ENCODE results near the gene PRDM15. TPM values are rescaled to one million over a fixed set of nuclear protein-coding genes. Genes with fewer than 3 reads are reported as not detected.

PRDM15 gene
- total and polyA plus RNA-seq, 4 donors: 1.2 to 5.7 (median 2.1) TPM

- Histone ChIP-seq H3K4me3 (ENCODE audit: low read depth in 1 of 3, low read length in 3 of 3) (no peak overlapping the region), H3K27ac (ENCODE audit: low read depth in 1 of 2, low read length in 2 of 2) (no peak overlapping the region), H3K9ac (ENCODE audit: low read depth in 1 of 2, low read length in 2 of 2) (no peak overlapping the region), H3K9me3 (ENCODE audit: control insufficient read depth in 4 of 4, low read length in 3 of 4) (no peaks in the 10 kb centered on the region), H3K27me3 (ENCODE audit: control insufficient read depth in 4 of 4, insufficient read depth in 4 of 4, low read length in 3 of 4) (no peaks in the 10 kb centered on the region), H3K36me3 (ENCODE audit: control insufficient read depth in 4 of 4, insufficient read depth in 3 of 4, low read depth in 1 of 4, low read length in 3 of 4) (peaks cover 2 to 12% (median 3%) of the 10 kb centered on the region in 4 donors), H3K4me1 (ENCODE audit: control insufficient read depth in 4 of 4, insufficient read depth in 4 of 4, low read length in 3 of 4) (no peaks in the 10 kb centered on the region)
- DNase-seq (ENCODE audit: low spot score): no peak
- TF ChIP-seq CTCF (IDR thresholded peaks at IDR 0.05; ENCODE audit: low read depth, low read length, missing input control) (no peak), NR2F2 (IDR thresholded peaks at IDR 0.05) (no peak), JUND (IDR thresholded peaks at IDR 0.05) (no peak), SP1 (IDR thresholded peaks at IDR 0.05) (no peak), EGR1 (IDR thresholded peaks at IDR 0.05; ENCODE audit: low read depth in 2 of 2) (no peak)
- WGBS: 95% methylated on average over 15 of the region's 15 CpGs
These were observed 30.1 kb downstream of the PRDM15 start for GRCh38 chr21:41848958-41849580.

GRCh38 chr21:41848533-41848932, 30.6 kb downstream of the PRDM15 start:
- Histone ChIP-seq H3K36me3 (ENCODE audit: control insufficient read depth in 4 of 4, insufficient read depth in 3 of 4, low read depth in 1 of 4, low read length in 3 of 4) (peaks cover 0 to 6% (median 1%) of the 10 kb centered on the region in 4 donors), H3K9ac (ENCODE audit: low read depth in 1 of 2, low read length in 2 of 2) (no peak overlapping the region), H3K9me3 (ENCODE audit: control insufficient read depth in 4 of 4, low read length in 3 of 4) (no peaks in the 10 kb centered on the region), H3K27ac (ENCODE audit: low read depth in 1 of 2, low read length in 2 of 2) (no peak overlapping the region), H3K27me3 (ENCODE audit: control insufficient read depth in 4 of 4, insufficient read depth in 4 of 4, low read length in 3 of 4) (no peaks in the 10 kb centered on the region), H3K4me1 (ENCODE audit: control insufficient read depth in 4 of 4, insufficient read depth in 4 of 4, low read length in 3 of 4) (no peaks in the 10 kb centered on the region), H3K4me3 (ENCODE audit: low read depth in 1 of 3, low read length in 3 of 3) (no peak overlapping the region)
- DNase-seq (ENCODE audit: low spot score): no peak
- no peak for TF ChIP-seq YY1 (IDR thresholded peaks at IDR 0.05)
- no peak for TF ChIP-seq GABPA (IDR thresholded peaks at IDR 0.05 in 1 of 2, conservative IDR thresholded peaks at IDR 0.05 in 1 of 2)
- no peak for TF ChIP-seq RAD21 (IDR thresholded peaks at IDR 0.05)
- TF ChIP-seq HNF4G (IDR thresholded peaks at IDR 0.05): no peak
- TF ChIP-seq FOXA2 (IDR thresholded peaks at IDR 0.05): no peak
- TF ChIP-seq SP1 (IDR thresholded peaks at IDR 0.05): no peak
- TF ChIP-seq HNF4A (conservative IDR thresholded peaks at IDR 0.05): no peak
- TF ChIP-seq TAF1 (conservative IDR thresholded peaks at IDR 0.05): no peak
- TF ChIP-seq REST (IDR thresholded peaks at IDR 0.05): no peak
- TF ChIP-seq RXRA (IDR thresholded peaks at IDR 0.05): no peak
- TF ChIP-seq EGR1 (IDR thresholded peaks at IDR 0.05; ENCODE audit: low read depth in 2 of 2): no peak
- no peak for TF ChIP-seq NR2F2 (IDR thresholded peaks at IDR 0.05)
- no peak for TF ChIP-seq JUND (IDR thresholded peaks at IDR 0.05)
- no peak for TF ChIP-seq ZBTB33 (IDR thresholded peaks at IDR 0.05)
- TF ChIP-seq ATF3 (IDR thresholded peaks at IDR 0.05): no peak
- WGBS: 88% methylated on average over 8 of the region's 8 CpGs

All from liver (tissue), 9 donors.